ENCODE measurements around the gene IMPA2.

The IMPA2 gene

GRCh38 chr18:12027046-12027445 is 45.7 kb downstream of the IMPA2 start:
- Histone ChIP-seq H3K36me3 (ENCODE audit: control insufficient read depth, low read length) (no peaks in the 10 kb centered on the region; the same call in 1 of the 2 replicates), H3F3A (ENCODE audit: control insufficient read depth, insufficient read depth) (no peaks in the 10 kb centered on the region), H3K9me3 (ENCODE audit: control insufficient read depth, insufficient read depth, low read length) (no peaks in the 10 kb centered on the region), H4K20me1 (ENCODE audit: control insufficient read depth, insufficient read depth, low read depth, low read length) (no peaks in the 10 kb centered on the region), H3K4me1 (ENCODE audit: control insufficient read depth, low read length) (no peaks in the 10 kb centered on the region), H3K79me2 (ENCODE audit: control insufficient read depth, low read length) (no peaks in the 10 kb centered on the region), H3K27me3 (ENCODE audit: control insufficient read depth, low read length) (no peaks in the 10 kb centered on the region), H3K9me2 (replicated peaks; ENCODE audit: control insufficient read depth, low read length) (no peaks in the 10 kb centered on the region), H3K4me3 (ENCODE audit: low read length) (no peak overlapping the region), H3K27ac (ENCODE audit: low read depth, low read length) (no peak overlapping the region), H3K4me2 (ENCODE audit: low read length) (no peak overlapping the region)
- no peak for TF ChIP-seq CTCF (IDR thresholded peaks at IDR 0.05; ENCODE audit: low read depth, low read length, poor library complexity, severe bottlenecking)
- TF ChIP-seq EZH2phosphoT487 (IDR thresholded peaks at IDR 0.05; ENCODE audit: borderline replicate concordance, low read length), result no peak

GRCh38 chr18:12027480-12027879 is 46.2 kb downstream of the IMPA2 start:
- no peaks in the 10 kb centered on the region for H3F3A ChIP-seq (ENCODE audit: control insufficient read depth, insufficient read depth)
- no peak overlapping the region for H3K4me3 ChIP-seq (ENCODE audit: low read length)
- H3K79me2 ChIP-seq (ENCODE audit: control insufficient read depth, low read length), result no peaks in the 10 kb centered on the region
- no peak overlapping the region for H3K4me2 ChIP-seq (ENCODE audit: low read length)
- no peaks in the 10 kb centered on the region; the same call in 1 of the 2 replicates for H3K36me3 ChIP-seq (ENCODE audit: control insufficient read depth, low read length)
- H3K9me2 ChIP-seq (replicated peaks; ENCODE audit: control insufficient read depth, low read length), result no peaks in the 10 kb centered on the region
- no peaks in the 10 kb centered on the region for H3K9me3 ChIP-seq (ENCODE audit: control insufficient read depth, insufficient read depth, low read length)
- H3K27ac ChIP-seq (ENCODE audit: low read depth, low read length), result no peak overlapping the region
- H4K20me1 ChIP-seq (ENCODE audit: control insufficient read depth, insufficient read depth, low read depth, low read length), result no peaks in the 10 kb centered on the region
- H3K27me3 ChIP-seq (ENCODE audit: control insufficient read depth, low read length), result no peaks in the 10 kb centered on the region
- TF ChIP-seq EZH2phosphoT487 (IDR thresholded peaks at IDR 0.05; ENCODE audit: borderline replicate concordance, low read length) (no peak), CTCF (IDR thresholded peaks at IDR 0.05; ENCODE audit: low read depth, low read length, poor library complexity, severe bottlenecking) (no peak)
- no peaks in the 10 kb centered on the region for H3K4me1 ChIP-seq (ENCODE audit: control insufficient read depth, low read length)

GRCh38 chr18:12028040-12028628 is 46.8 kb downstream of the IMPA2 start:
- H4K20me1 ChIP-seq (ENCODE audit: control insufficient read depth, insufficient read depth, low read depth, low read length), result no peaks in the 10 kb centered on the region
- H3K27me3 ChIP-seq (ENCODE audit: control insufficient read depth, low read length), result no peaks in the 10 kb centered on the region
- no peaks in the 10 kb centered on the region for H3K4me1 ChIP-seq (ENCODE audit: control insufficient read depth, low read length)
- no peak for TF ChIP-seq CTCF (IDR thresholded peaks at IDR 0.05; ENCODE audit: low read depth, low read length, poor library complexity, severe bottlenecking)
- no peak for TF ChIP-seq EZH2phosphoT487 (IDR thresholded peaks at IDR 0.05; ENCODE audit: borderline replicate concordance, low read length)
- no peak overlapping the region for H3K4me2 ChIP-seq (ENCODE audit: low read length)
- H3F3A ChIP-seq (ENCODE audit: control insufficient read depth, insufficient read depth), result no peaks in the 10 kb centered on the region
- no peaks in the 10 kb centered on the region for H3K9me2 ChIP-seq (replicated peaks; ENCODE audit: control insufficient read depth, low read length)
- no peak overlapping the region for H3K27ac ChIP-seq (ENCODE audit: low read depth, low read length)
- H3K36me3 ChIP-seq (ENCODE audit: control insufficient read depth, low read length), result no peaks in the 10 kb centered on the region; the same call in 1 of the 2 replicates
- H3K4me3 ChIP-seq (ENCODE audit: low read length), result no peak overlapping the region
- no peaks in the 10 kb centered on the region for H3K79me2 ChIP-seq (ENCODE audit: control insufficient read depth, low read length)
- no peaks in the 10 kb centered on the region for H3K9me3 ChIP-seq (ENCODE audit: control insufficient read depth, insufficient read depth, low read length)

All from DOHH2 (cell line).